Mesodermal cell (in vitro differentiated cells): Measurements from ENCODE around the gene FAM177B.
A peak's percentile ranks its signal among the peaks of the same experiment; 100 is the strongest.

Experiments used
- H3K27ac ChIP-seq: 2 replicates; pipeline ENCODE4 v1.7.0; 2013; ENCODE audit warnings: mild to moderate bottlenecking, low read depth, low read length, moderate library complexity; ENCODE audit not compliant: severe bottlenecking
- H3K36me3 ChIP-seq: 2 replicates; pipeline ENCODE4 v1.7.1; 2013; ENCODE audit warnings: mild to moderate bottlenecking, low read length, moderate library complexity; ENCODE audit not compliant: control insufficient read depth, insufficient read depth
- H3K4me1 ChIP-seq: one replicate; pipeline ENCODE4 v1.7.1; 2013; ENCODE audit warnings: mild to moderate bottlenecking, low read length; ENCODE audit not compliant: insufficient read depth, control insufficient read depth, poor library complexity, severe bottlenecking
- H3K4me3 ChIP-seq: 2 replicates; pipeline ENCODE4 v1.7.0; 2013; ENCODE audit warnings: low read length, control low read depth, mild to moderate bottlenecking; ENCODE audit not compliant: insufficient read depth, poor library complexity, severe bottlenecking; ENCODE audit errors: extremely low read depth
- H3K9me3 ChIP-seq: 2 replicates; pipeline ENCODE4 v1.7.1; 2013; ENCODE audit warnings: mild to moderate bottlenecking, low read length, moderate library complexity; ENCODE audit not compliant: control insufficient read depth
- WGBS, 2 experiments: methylation state at CpG; one replicate each; pipeline ENCODE4 v1.1.5; 2013; ENCODE audit warnings: missing lambda C conversion rate in 2 of 2; ENCODE audit not compliant: insufficient coverage in 2 of 2; 5-methylcytosine and 5-hydroxymethylcytosine counted together

FAM177B gene

GRCh38 chr1:222712253-222713090 lies 24.5 kb upstream of the FAM177B start, which contains the start of the genes AIDA and BROX:
TSS of gene AIDA (minus strand) at chr1:222712491. CDS start at chr1:222712317, 174 bp downstream.
TSS of gene BROX (plus strand) at chr1:222712564. CDS start at chr1:222715700, 3,136 bp downstream.
- H3K9me3 ChIP-seq, result no peaks in the 10 kb centered on the region
- peak within 1 kb of the TSS; percentile 95 for H3K27ac ChIP-seq
- peaks cover 55% of the 10 kb centered on the region for H3K36me3 ChIP-seq
- 0% methylated on average over 34 to 42 of the region's 62 CpGs for WGBS, 2 experiments
- H3K4me3 ChIP-seq, result peak within 1 kb of the TSS; percentile 83
- H3K4me1 ChIP-seq, result peaks cover 7% of the 10 kb centered on the region

- 3 to 4% methylated on average over 22 to 27 of the region's 39 CpGs for WGBS, 2 experiments
Observed at GRCh38 chr1:222713091-222713961, 23.7 kb upstream of the FAM177B start.

GRCh38 chr1:222716393-222716792 lies 20.6 kb upstream of the FAM177B start:
- Histone ChIP-seq H3K4me1 (no peaks in the 10 kb centered on the region), H3K27ac (no peak overlapping the region), H3K9me3 (no peaks in the 10 kb centered on the region), H3K36me3 (peaks cover 50% of the 10 kb centered on the region), H3K4me3 (no peak overlapping the region)
- WGBS, 2 experiments, result 100% methylated on average over 1 of the region's 2 CpGs; no CpG with 5 or more reads in 1 of the 2 experiments

More at GRCh38 chr1:222713091-222713961, 23.7 kb upstream of the FAM177B start:
- Histone ChIP-seq H3K36me3 (peaks cover 52% of the 10 kb centered on the region), H3K4me1 (peaks cover 7% of the 10 kb centered on the region), H3K4me3 (peak overlapping the region; percentile 83), H3K27ac (peak overlapping the region; percentile 95), H3K9me3 (no peaks in the 10 kb centered on the region)

GRCh38 chr1:222728746-222729145 lies 8.3 kb upstream of the FAM177B start:
- Histone ChIP-seq H3K4me1 (no peaks in the 10 kb centered on the region), H3K27ac (no peak overlapping the region), H3K9me3 (no peaks in the 10 kb centered on the region), H3K36me3 (peaks cover 86% of the 10 kb centered on the region), H3K4me3 (no peak overlapping the region)
- no CpG with 5 or more reads among the region's 1 CpG for WGBS, 2 experiments

- Histone ChIP-seq H3K4me1 (no peaks in the 10 kb centered on the region), H3K36me3 (peaks cover 68% of the 10 kb centered on the region), H3K27ac (no peak overlapping the region), H3K4me3 (no peak overlapping the region), H3K9me3 (no peaks in the 10 kb centered on the region)
- WGBS, 2 experiments, result 100% methylated on average over 1 of the region's 1 CpG
Observed at GRCh38 chr1:222730866-222731265, 6.1 kb upstream of the FAM177B start.

- Histone ChIP-seq H3K27ac (no peak overlapping the region), H3K4me3 (no peak overlapping the region), H3K9me3 (no peaks in the 10 kb centered on the region), H3K36me3 (peaks cover 55% of the 10 kb centered on the region), H3K4me1 (no peaks in the 10 kb centered on the region)
- no CpG with 5 or more reads among the region's 3 CpGs for WGBS, 2 experiments
Observed at GRCh38 chr1:222732216-222733159, 4.5 kb upstream of the FAM177B start.

GRCh38 chr1:222734740-222735139 lies 2.3 kb upstream of the FAM177B start:
- H3K4me1 ChIP-seq, result no peaks in the 10 kb centered on the region
- H3K4me3 ChIP-seq, result no peak overlapping the region
- peaks cover 38% of the 10 kb centered on the region for H3K36me3 ChIP-seq
- WGBS, 2 experiments, result no CpG with 5 or more reads among the region's 1 CpG
- no peak overlapping the region for H3K27ac ChIP-seq
- H3K9me3 ChIP-seq, result no peaks in the 10 kb centered on the region

- Histone ChIP-seq H3K27ac (no peak overlapping the region), H3K4me3 (no peak overlapping the region), H3K9me3 (no peaks in the 10 kb centered on the region), H3K36me3 (peaks cover 22% of the 10 kb centered on the region), H3K4me1 (no peaks in the 10 kb centered on the region)
- 0% methylated on average over 2 of the region's 5 CpGs; no CpG with 5 or more reads in 1 of the 2 experiments for WGBS, 2 experiments
Observed at GRCh38 chr1:222736470-222736869, 532 bp upstream of the FAM177B start.

- WGBS, 2 experiments, result 90% methylated on average over 2 of the region's 2 CpGs; no CpG with 5 or more reads in 1 of the 2 experiments
Observed at GRCh38 chr1:222739465-222739864, 2.5 kb downstream of the FAM177B start.

GRCh38 chr1:222739929-222740328 lies 2.9 kb downstream of the FAM177B start:
- no CpG with 5 or more reads among the region's 1 CpG for WGBS, 2 experiments
- H3K27ac ChIP-seq, result no peak overlapping the region
- H3K9me3 ChIP-seq, result no peaks in the 10 kb centered on the region
- no peak overlapping the region for H3K4me3 ChIP-seq
- H3K36me3 ChIP-seq, result no peaks in the 10 kb centered on the region
- no peaks in the 10 kb centered on the region for H3K4me1 ChIP-seq

More at GRCh38 chr1:222739465-222739864, 2.5 kb downstream of the FAM177B start:
- Histone ChIP-seq H3K4me1 (no peaks in the 10 kb centered on the region), H3K36me3 (no peaks in the 10 kb centered on the region), H3K27ac (no peak overlapping the region), H3K9me3 (no peaks in the 10 kb centered on the region), H3K4me3 (no peak overlapping the region)
